Right lobe of liver (tissue), 6 donors: Measurements from ENCODE around the gene TBX18. TPM values are rescaled to one million over a fixed set of nuclear protein-coding genes. Genes with fewer than 3 reads are reported as not detected.

ENCODE experiments used
- ATAC-seq, 4 donors: fragments of 200-7000 bp; cut with Tn5 transposase; one replicate each; pipeline ENCODE4 v1.9.1; 2020; ENCODE audit warnings: mild to moderate bottlenecking in 4 of 4, moderate library complexity in 4 of 4
- DNase-seq, 3 donors: peaks; one replicate each; pipeline ENCODE4 v3.0.0-alpha.2; 2020
- H3K27ac ChIP-seq, 3 donors: fragments of 200-600 bp; one replicate each; pipeline ENCODE4 v1.8.0; 2022
- H3K27me3 ChIP-seq, 2 donors: fragments of 200-600 bp; one replicate each; pipeline ENCODE4 v1.8.0; 2022
- H3K36me3 ChIP-seq, 4 donors: fragments of 200-600 bp; sonication (generic) in 1 of 4; one replicate each; pipeline versions ENCODE4 v1.5.1 to v1.8.0; 2017 to 2022; ENCODE audit warnings: control low read depth in 1 of 4
- H3K4me1 ChIP-seq, 4 donors: fragments of 200-600 bp; sonication (generic) in 1 of 4; one replicate each; pipeline versions ENCODE4 v1.5.1 to v1.8.0; 2017 to 2022; ENCODE audit warnings: control low read depth in 1 of 4
- H3K4me3 ChIP-seq, 3 donors: fragments of 200-600 bp; one replicate each; pipeline ENCODE4 v1.8.0; 2022
- H3K9me3 ChIP-seq, 4 donors: fragments of 200-600 bp; sonication (generic) in 1 of 4; one replicate each; pipeline versions ENCODE4 v1.5.1 to v1.8.0; 2017 to 2022; ENCODE audit warnings: control low read depth in 1 of 4
- POLR2A ChIP-seq: fragments of 450-650 bp; IDR thresholded peaks from one replicate; pipeline ENCODE4 v1.6.1; 2017; ENCODE audit warnings: antibody characterized with exemption, mild to moderate bottlenecking
- WGBS: methylation state at CpG from one replicate; pipeline ENCODE4 v1.1.6; 2018; ENCODE audit warnings: low coverage, low lambda C conversion rate; ENCODE audit not compliant: insufficient coverage; ENCODE audit errors: missing lambda C conversion rate; 5-methylcytosine and 5-hydroxymethylcytosine counted together
- intact Hi-C, 2 donors: fragments of 100-400 bp; cut with DNase I; formaldehyde crosslinking; loops; one replicate each; pipeline versions ENCODE4 v1.11.2 to v1.14.1; 2022
- total RNA-seq, 6 experiments: library from RNA; depleted of rRNA in 2 of 6; stranded (reverse); fragments of >200 nt in 2 of 6; fragmentation: NEBNext Ultra II Directional in 3 of 6; extraction: Animal tissue kit (Norgen Biotek cat#: 25700) in 3 of 6; gene quantifications; one replicate each; pipeline versions ENCODE4 v1.1.0 to v1.2.4, GENCODE V29; 2016 to 2023
- TF ChIP-seq, protein P1 (sequence below), 4 donors: fragments of 200-600 bp in 3 of 4; fragments of 450-650 bp in 1 of 4; IDR thresholded peaks; one replicate each; pipeline versions ENCODE4 v1.5.1 to v1.8.0; 2016 to 2022; ENCODE audit warnings: antibody characterized with exemption in 4 of 4, mild to moderate bottlenecking in 2 of 4
- donor health status: DM: no; HTN: yes; CAD: no.
- donor health status: DM: no; HTN: no; CAD: no.
- donor health status: DM: no; HTN: no; CAD: no.
- donor health status: DM: no; HTN: yes; CAD: no.
- donor health status: DM: no; HTN: yes; CAD: no.

Gene TBX18
- total RNA-seq, 6 experiments from 2014 or later: 0.15 to 0.87 (median 0.49) TPM; not detected in 1

DNA sequence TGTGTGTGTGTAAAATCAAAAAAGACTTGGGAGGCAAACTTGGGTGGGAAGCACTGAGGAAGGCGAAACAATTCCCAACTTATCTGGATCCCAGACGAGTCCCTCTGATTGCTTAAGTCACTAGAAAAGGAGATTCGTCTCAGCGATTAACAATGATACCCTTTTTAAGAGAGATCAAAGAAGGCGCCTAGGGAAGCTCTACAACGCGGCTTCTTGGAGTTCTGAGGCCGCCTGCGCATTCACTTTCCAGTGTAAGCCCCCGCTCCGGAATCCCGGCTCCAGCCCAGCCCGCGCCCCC is 8.7 kb upstream of the TBX18 start:
- DNase-seq (no peak), ATAC-seq (no peak)
- no peaks in the 10 kb centered on the region for H3K9me3 ChIP-seq
- H3K36me3 ChIP-seq: no peaks in the 10 kb centered on the region
- TF ChIP-seq POLR2A: no peak
- TF ChIP-seq, protein P1, sequence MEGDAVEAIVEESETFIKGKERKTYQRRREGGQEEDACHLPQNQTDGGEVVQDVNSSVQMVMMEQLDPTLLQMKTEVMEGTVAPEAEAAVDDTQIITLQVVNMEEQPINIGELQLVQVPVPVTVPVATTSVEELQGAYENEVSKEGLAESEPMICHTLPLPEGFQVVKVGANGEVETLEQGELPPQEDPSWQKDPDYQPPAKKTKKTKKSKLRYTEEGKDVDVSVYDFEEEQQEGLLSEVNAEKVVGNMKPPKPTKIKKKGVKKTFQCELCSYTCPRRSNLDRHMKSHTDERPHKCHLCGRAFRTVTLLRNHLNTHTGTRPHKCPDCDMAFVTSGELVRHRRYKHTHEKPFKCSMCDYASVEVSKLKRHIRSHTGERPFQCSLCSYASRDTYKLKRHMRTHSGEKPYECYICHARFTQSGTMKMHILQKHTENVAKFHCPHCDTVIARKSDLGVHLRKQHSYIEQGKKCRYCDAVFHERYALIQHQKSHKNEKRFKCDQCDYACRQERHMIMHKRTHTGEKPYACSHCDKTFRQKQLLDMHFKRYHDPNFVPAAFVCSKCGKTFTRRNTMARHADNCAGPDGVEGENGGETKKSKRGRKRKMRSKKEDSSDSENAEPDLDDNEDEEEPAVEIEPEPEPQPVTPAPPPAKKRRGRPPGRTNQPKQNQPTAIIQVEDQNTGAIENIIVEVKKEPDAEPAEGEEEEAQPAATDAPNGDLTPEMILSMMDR (IDR thresholded peaks at IDR 0.05): no peak
- H3K4me1 ChIP-seq: peaks cover 0 to 14% (median 0%) of the 10 kb centered on the region in 4 donors
- intact Hi-C loops: no loop called here
- 18% methylated on average over 4 of the region's 14 CpGs for whole genome bisulfite sequencing
- no peak overlapping the region for H3K27ac ChIP-seq
- H3K27me3 ChIP-seq: peaks cover 17 to 42% of the 10 kb centered on the region in 2 donors
- peak overlapping the region in 1 of 3 donors; percentile 59 for H3K4me3 ChIP-seq

DNA sequence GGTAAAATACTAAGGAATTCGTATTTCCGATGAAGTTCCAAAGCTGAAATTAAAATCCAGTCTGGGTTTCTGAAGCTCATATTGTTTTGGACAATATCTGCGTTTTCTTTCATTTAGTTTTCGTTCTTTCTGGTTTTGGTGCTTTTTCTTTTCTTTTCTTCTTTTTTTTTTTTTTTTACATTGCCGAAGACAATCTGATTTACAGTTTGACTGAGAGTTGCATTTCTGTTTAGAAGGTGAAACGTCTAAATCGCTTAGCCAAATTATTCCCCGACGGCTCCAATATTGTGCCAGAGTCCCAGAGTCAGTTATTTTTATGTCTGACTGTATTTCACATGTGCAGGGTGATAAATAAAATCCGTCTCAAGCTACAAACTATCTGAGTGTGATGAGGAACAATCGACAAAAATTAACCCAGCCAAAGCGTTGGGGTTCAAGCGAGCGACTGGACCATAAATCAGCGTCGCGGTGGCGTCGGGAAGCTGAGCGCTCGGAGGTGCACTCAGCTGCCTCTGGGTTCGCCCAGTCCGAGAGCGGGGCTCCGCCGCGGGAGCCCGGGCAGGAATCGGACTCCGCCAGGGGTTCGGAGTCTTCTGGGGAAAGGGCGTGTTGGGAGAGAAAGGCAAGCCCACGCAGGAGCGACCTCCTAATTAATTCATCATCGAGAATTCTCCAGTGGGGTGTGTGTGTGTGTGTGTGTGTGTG is 8.2 kb upstream of the TBX18 start:
- Histone ChIP-seq H3K27me3 (peaks cover 17 to 47% of the 10 kb centered on the region in 2 donors), H3K36me3 (no peaks in the 10 kb centered on the region), H3K27ac (no peak overlapping the region), H3K4me1 (peaks cover 0 to 14% (median 0%) of the 10 kb centered on the region in 4 donors), H3K4me3 (no peak overlapping the region), H3K9me3 (no peaks in the 10 kb centered on the region)
- TF ChIP-seq, protein P1 (IDR thresholded peaks at IDR 0.05): no peak
- TF ChIP-seq POLR2A: no peak
- intact Hi-C loops: no loop called here
- ATAC-seq (no peak), DNase-seq (no peak)
- 15% methylated on average over 35 of the region's 35 CpGs for WGBS

DNA sequence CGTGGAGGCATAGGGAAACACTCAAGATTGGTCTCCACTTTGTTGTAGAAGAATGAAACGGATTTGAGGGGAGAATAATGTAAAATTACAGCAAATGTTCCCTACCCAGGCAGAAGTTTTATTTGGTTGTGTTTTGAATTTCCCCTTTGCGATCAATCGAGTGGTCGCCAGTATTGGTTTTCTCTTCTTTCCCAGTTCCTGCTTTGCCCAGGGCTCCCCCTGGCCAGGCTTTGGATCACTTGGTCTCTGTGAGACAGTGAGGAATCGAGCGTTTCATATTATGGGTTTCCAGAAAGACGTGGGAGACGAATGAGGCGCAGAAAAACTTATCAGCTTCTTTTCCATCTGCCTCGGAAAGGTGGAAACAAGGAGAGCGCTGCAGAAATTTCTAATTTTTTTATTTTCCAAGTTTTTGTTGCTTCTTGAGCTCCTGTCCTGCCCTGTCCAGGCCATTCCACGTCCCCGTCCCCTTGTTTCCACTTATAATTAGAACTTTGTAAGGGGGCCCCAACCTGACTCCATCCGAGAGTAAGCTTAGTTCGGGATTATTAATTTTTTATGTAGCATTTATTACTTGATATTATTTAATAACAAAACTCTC is 7.5 kb upstream of the TBX18 start:
- 14% methylated on average over 16 of the region's 16 CpGs for WGBS
- Histone ChIP-seq H3K27me3 (peaks cover 17 to 54% of the 10 kb centered on the region in 2 donors), H3K9me3 (no peaks in the 10 kb centered on the region), H3K4me1 (peaks cover 0 to 14% (median 0%) of the 10 kb centered on the region in 4 donors), H3K4me3 (no peak overlapping the region), H3K27ac (no peak overlapping the region), H3K36me3 (no peaks in the 10 kb centered on the region)
- TF ChIP-seq POLR2A: no peak
- TF ChIP-seq, protein P1 (IDR thresholded peaks at IDR 0.05): no peak
- intact Hi-C loops: no loop called here
- no peak for DNase-seq
- ATAC-seq: no peak

DNA sequence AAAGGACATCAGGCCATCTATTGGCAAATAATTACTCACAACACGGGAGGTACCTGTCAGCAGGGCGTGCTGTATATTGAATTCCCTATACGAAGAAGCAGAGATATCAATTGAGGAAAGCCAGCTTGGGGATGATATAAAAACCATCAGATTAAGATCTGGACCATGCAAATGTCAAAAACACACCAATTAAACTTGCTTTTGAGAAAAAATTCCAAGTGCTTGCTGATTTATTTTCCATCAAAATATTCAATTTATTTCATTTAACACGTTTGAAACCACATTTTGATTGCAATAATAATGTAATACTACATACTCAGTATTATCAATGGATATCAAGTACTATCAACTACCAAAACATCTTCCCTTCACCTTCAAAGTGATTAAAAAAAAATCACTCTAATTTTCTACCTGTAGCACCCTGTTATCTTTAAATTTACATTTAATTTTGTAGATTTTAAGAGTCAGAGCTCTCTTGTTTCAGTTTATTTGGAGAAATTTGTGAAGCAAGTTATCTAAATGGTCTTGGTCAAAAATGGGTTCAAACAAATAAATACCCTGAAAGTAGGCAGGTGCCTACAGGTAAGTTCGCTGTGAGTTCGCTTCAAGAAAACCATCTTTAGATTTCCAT is 6.8 kb upstream of the TBX18 start:
- Histone ChIP-seq H3K9me3 (no peaks in the 10 kb centered on the region), H3K27ac (no peak overlapping the region), H3K4me3 (no peak overlapping the region), H3K27me3 (peaks cover 17 to 60% of the 10 kb centered on the region in 2 donors), H3K4me1 (peaks cover 0 to 14% (median 0%) of the 10 kb centered on the region in 4 donors), H3K36me3 (no peaks in the 10 kb centered on the region)
- WGBS: 14% methylated on average over 6 of the region's 6 CpGs
- TF ChIP-seq POLR2A: no peak
- TF ChIP-seq, protein P1 (IDR thresholded peaks at IDR 0.05): no peak
- ATAC-seq (no peak), DNase-seq (no peak)
- intact Hi-C loops: no loop called here
